Psoas muscle (tissue), 8 donors: ENCODE results near the gene ZFAND2A. TPM values are rescaled to one million over a fixed set of nuclear protein-coding genes. Genes with fewer than 3 reads are reported as not detected.
A peak's percentile ranks its signal among the peaks of the same experiment; 100 is the strongest.

Experiments
- ATAC-seq, 4 donors: fragments of 200-7000 bp; cut with Tn5 transposase; one replicate each; pipeline ENCODE4 v1.9.1; 2020; ENCODE audit warnings: moderate library complexity in 3 of 4, mild to moderate bottlenecking in 2 of 4
- DNase-seq, 2 donors: peaks; one replicate each; pipeline ENCODE4 v3.0.0-alpha.2; 2020
- H3K27ac ChIP-seq: fragments of 200-600 bp; one replicate; pipeline ENCODE4 v1.8.0; 2022
- H3K27me3 ChIP-seq, 3 donors: fragments of 200-600 bp in 1 of 3; one replicate each; pipeline versions ENCODE4 v1.6.1 to v1.8.0; 2013 to 2022; ENCODE audit warnings: low read length in 2 of 3, mild to moderate bottlenecking in 2 of 3, moderate library complexity in 1 of 3; ENCODE audit not compliant: insufficient read depth in 3 of 3
- H3K36me3 ChIP-seq, 2 donors: fragments of 200-600 bp in 1 of 2; one replicate each; pipeline versions ENCODE4 v1.6.1 to v1.8.0; 2013 to 2022; ENCODE audit warnings: low read depth in 1 of 2, mild to moderate bottlenecking in 1 of 2, moderate library complexity in 1 of 2; ENCODE audit not compliant: insufficient read depth in 1 of 2
- H3K4me1 ChIP-seq: fragments of 200-600 bp; one replicate; pipeline ENCODE4 v1.8.0; 2022
- H3K4me3 ChIP-seq: fragments of 200-600 bp; one replicate; pipeline ENCODE4 v1.8.0; 2022; ENCODE audit warnings: mild to moderate bottlenecking
- H3K9me3 ChIP-seq: fragments of 200-600 bp; one replicate; pipeline ENCODE4 v1.8.0; 2022
- WGBS, 3 donors: extraction: QIAGEN DNeasy Blood & Tissue Kit; methylation state at CpG; one replicate each; pipeline versions ENCODE4 v1.1.6 to v1.1.7; 2013; 5-methylcytosine and 5-hydroxymethylcytosine counted together
- intact Hi-C, 2 donors: fragments of 100-400 bp; cut with DNase I; formaldehyde crosslinking; loops; one replicate each; pipeline versions ENCODE4 v1.11.0 to v1.14.2; 2022
- polyA plus RNA-seq, 3 donors: library from polyadenylated mRNA; stranded (reverse); fragments of 200-250 nt; gene quantifications; one replicate each; pipeline ENCODE4 v1.2.3, GENCODE V29; 2013
- total RNA-seq, 4 donors: library from RNA; stranded (reverse); fragmentation: NEBNext Ultra II Directional in 2 of 4; extraction: Animal tissue kit (Norgen Biotek cat#: 25700) in 2 of 4; gene quantifications; one replicate each; pipeline versions ENCODE4 v1.2.1 to v1.2.4, GENCODE V29; 2021 to 2023
- TF ChIP-seq, protein P1 (sequence below): fragments of 200-600 bp; IDR thresholded peaks from one replicate; pipeline ENCODE4 v1.8.0; 2022; ENCODE audit warnings: antibody characterized with exemption
- donor health status: healthy with polysubstance abuse.
- donor health status: DM: no; HTN: no; CAD: no; lungs with moderate emphysema.
- donor health status: Bipolar disorder and iron deficiency.
- donor health status: healthy.
- donor health status: DM: yes; HTN: yes; CAD: no.
- donor health status: DM: no; HTN: no; CAD: no.
- donor health status: DM: no; HTN: no; CAD: no.
- donor health status: DM: yes; HTN: yes; CAD: no.

Gene ZFAND2A
- total and polyA plus RNA-seq, 7 donors = 5.7 to 61.1 (median 18.4) TPM

GRCh38 chr7:1141651-1142050, 18.3 kb downstream of the ZFAND2A start:
- H3K36me3 ChIP-seq = no peaks in the 10 kb centered on the region
- WGBS, 3 donors = 67 to 85% (median 70%) methylated on average over 6 of the region's 6 CpGs
- H3K4me1 ChIP-seq = peaks cover 12% of the 10 kb centered on the region
- intact Hi-C loops = loop anchor here in 1 of 2 donors (5.0 kb wide), 1 partner anchor 54 kb away; the partner anchor contains the start of gene GPER1
- TF ChIP-seq, protein P1, sequence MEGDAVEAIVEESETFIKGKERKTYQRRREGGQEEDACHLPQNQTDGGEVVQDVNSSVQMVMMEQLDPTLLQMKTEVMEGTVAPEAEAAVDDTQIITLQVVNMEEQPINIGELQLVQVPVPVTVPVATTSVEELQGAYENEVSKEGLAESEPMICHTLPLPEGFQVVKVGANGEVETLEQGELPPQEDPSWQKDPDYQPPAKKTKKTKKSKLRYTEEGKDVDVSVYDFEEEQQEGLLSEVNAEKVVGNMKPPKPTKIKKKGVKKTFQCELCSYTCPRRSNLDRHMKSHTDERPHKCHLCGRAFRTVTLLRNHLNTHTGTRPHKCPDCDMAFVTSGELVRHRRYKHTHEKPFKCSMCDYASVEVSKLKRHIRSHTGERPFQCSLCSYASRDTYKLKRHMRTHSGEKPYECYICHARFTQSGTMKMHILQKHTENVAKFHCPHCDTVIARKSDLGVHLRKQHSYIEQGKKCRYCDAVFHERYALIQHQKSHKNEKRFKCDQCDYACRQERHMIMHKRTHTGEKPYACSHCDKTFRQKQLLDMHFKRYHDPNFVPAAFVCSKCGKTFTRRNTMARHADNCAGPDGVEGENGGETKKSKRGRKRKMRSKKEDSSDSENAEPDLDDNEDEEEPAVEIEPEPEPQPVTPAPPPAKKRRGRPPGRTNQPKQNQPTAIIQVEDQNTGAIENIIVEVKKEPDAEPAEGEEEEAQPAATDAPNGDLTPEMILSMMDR = no peak
- H3K27ac ChIP-seq = no peak overlapping the region
- no peak for ATAC-seq
- no peak overlapping the region for H3K4me3 ChIP-seq
- H3K9me3 ChIP-seq = no peaks in the 10 kb centered on the region
- no peaks in the 10 kb centered on the region for H3K27me3 ChIP-seq
- no peak for DNase-seq

DNA sequence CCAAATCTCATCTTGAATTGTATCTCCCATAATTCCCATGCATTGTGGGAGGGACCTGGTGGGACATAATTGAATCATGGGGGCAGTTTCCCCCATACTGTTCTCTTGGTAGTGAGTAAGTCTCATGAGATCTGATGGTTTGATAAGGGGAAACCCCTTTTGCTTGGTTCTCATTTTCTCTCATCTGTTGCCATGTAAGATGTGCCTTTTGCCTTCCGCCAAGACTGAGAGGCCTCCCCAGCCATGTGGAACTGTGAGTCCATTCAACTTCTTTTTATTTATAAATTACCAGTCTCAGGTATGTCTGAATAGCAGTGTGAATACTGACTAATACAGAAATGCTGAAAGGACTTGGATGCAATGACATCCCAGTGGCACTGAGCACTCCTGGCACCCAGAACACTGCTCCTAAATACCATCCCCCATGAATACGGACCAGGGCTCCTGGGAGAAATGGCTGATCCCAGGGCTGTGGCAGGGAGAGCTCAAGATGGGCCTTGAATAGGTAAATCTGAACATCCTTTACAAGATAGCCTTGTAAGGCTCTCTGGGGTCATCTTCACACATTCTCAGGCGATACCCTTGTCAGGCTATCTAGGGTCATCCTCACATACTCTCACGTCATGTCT, 19.4 kb downstream of the ZFAND2A start:
- Histone ChIP-seq H3K27ac (no peak overlapping the region), H3K4me1 (peaks cover 12% of the 10 kb centered on the region), H3K27me3 (no peaks in the 10 kb centered on the region), H3K36me3 (no peaks in the 10 kb centered on the region), H3K9me3 (no peaks in the 10 kb centered on the region), H3K4me3 (no peak overlapping the region)
- intact Hi-C loops = loop anchor here in 1 of 2 donors (5.0 kb wide), 1 partner anchor 53 kb away; the partner anchor contains the start of gene GPER1
- WGBS, 3 donors = 77 to 87% (median 83%) methylated on average over 4 of the region's 4 CpGs
- ATAC-seq = no peak
- DNase-seq = no peak
- TF ChIP-seq, protein P1 = no peak

DNA sequence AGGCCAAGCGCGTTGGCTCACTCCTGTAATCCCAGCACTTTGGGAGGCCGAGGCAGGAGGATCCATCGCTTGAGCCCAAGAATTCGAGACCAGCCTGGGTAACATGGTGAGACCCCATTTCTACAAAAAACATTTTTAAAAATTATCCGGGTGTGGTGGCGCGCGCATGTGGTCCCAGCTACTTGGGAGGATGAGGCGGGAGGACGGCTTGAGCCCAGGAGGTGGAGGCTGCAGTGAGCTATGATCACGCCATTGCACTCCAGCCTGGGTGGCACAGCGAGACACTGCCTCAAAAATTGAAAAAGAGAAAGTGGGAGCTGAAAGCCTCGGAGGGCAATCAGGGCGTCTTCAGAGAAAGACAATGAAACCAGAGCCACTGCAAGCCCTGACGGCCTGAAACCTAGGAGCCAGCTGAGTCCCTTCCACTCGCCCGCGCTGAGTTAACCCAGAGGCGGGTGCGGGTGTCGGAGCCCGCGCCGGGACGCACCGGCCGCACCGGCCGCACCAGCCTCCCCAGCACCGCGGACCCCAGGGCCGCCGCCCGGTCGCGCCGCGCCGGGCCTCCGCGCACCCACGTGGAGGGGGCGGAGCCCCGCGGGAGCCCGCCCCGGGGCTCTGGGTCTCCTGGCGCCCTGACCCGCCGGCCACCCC, 22.4 kb downstream of the ZFAND2A start:
- Histone ChIP-seq H3K27ac (peak overlapping the region; percentile 85), H3K9me3 (no peaks in the 10 kb centered on the region), H3K4me3 (peak overlapping the region; percentile 98), H3K4me1 (peaks cover 12% of the 10 kb centered on the region), H3K27me3 (no peaks in the 10 kb centered on the region), H3K36me3 (no peaks in the 10 kb centered on the region)
- DNase-seq = no peak
- TF ChIP-seq, protein P1 = no peak
- ATAC-seq = peak; percentile 80 to 86 (median 85)
- 8 to 10% (median 8%) methylated on average over 37 to 51 of the region's 51 CpGs for WGBS, 3 donors
- intact Hi-C loops = no loop called here

DNA sequence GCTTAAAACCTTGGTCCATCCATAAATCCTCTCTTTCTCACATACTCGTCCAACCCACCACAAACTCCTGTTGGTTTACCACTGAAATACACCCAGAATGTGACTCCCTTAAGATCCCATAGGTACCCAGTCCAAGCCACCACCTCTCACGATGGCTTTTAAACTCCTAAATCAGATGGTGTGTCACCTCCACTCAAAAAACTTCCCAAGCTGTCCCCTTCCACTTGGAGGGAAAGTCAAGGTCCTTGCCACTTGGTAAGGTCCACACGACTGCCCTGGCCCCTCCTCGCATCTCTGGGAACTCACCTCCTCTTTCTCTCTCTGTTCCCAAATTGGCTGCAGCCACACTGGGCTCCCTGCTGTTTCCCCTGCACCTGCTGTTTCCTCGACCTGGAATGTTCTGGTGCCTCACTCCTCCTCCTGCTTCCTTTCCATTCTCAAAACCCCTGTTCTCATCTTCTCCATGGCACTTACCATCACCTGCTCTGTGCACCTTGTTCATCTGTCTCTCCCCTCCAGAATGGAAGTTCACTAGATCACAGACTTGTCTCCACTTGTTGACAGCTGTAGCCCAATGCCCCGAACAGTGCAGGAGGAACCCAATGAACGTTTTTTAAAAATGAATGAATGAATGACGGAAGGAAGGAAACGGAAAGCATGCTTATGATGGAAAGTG, 23.0 kb downstream of the ZFAND2A start:
- no peak for ATAC-seq
- TF ChIP-seq, protein P1 = no peak
- 14 to 19% (median 18%) methylated on average over 9 of the region's 9 CpGs for WGBS, 3 donors
- H3K9me3 ChIP-seq = no peaks in the 10 kb centered on the region
- peak overlapping the region; percentile 98 for H3K4me3 ChIP-seq
- H3K27me3 ChIP-seq = no peaks in the 10 kb centered on the region
- peaks cover 12% of the 10 kb centered on the region for H3K4me1 ChIP-seq
- intact Hi-C loops = no loop called here
- DNase-seq = no peak
- H3K36me3 ChIP-seq = no peaks in the 10 kb centered on the region
- no peak overlapping the region for H3K27ac ChIP-seq
